Kidney (tissue), 14 donors: ENCODE results near the gene PKD2L1. TPM values are rescaled to one million over a fixed set of nuclear protein-coding genes. Genes with fewer than 3 reads are reported as not detected.
"Not testable (repeated sequence)": the region's sequence is repeated elsewhere in the genome, so short reads cannot be mapped to it uniquely, and the experiment has no call there.

ENCODE experiments used
- DNase-seq, 5 donors: peaks; one replicate each; pipeline ENCODE4 v3.0.0-alpha.2; 2013 to 2020
- FAIRE-seq: peaks from 2 replicates; lab custom pipeline; 2012; peaks lifted over from hg19 to GRCh38; lab: Jason Lieb, UNC
- H3K27ac ChIP-seq, 2 donors: one replicate each; pipeline ENCODE4 v1.7.0; 2013; ENCODE audit warnings: low read depth in 2 of 2, low read length in 2 of 2, inconsistent platforms in 1 of 2
- H3K27me3 ChIP-seq: one replicate; pipeline ENCODE4 v1.7.1; 2013; ENCODE audit warnings: low read length, inconsistent platforms; ENCODE audit not compliant: control insufficient read depth, insufficient read depth
- H3K36me3 ChIP-seq, 3 donors: one replicate each; pipeline versions ENCODE4 v1.7.0 to v1.7.1; 2013; ENCODE audit warnings: low read length in 3 of 3, control low read depth in 1 of 3, inconsistent platforms in 1 of 3; ENCODE audit not compliant: insufficient read depth in 3 of 3, control insufficient read depth in 2 of 3
- H3K4me1 ChIP-seq, 3 donors: one replicate each; pipeline versions ENCODE4 v1.7.0 to v1.7.1; 2013; ENCODE audit warnings: low read length in 3 of 3, inconsistent platforms in 1 of 3, low read depth in 1 of 3; ENCODE audit not compliant: control insufficient read depth in 2 of 3, insufficient read depth in 2 of 3
- H3K4me3 ChIP-seq, 3 donors: one replicate each; pipeline versions ENCODE4 v1.7.0 to v1.8.1; 2013; ENCODE audit warnings: low read length in 3 of 3, control low read depth in 1 of 3, inconsistent platforms in 1 of 3
- H3K9ac ChIP-seq, 3 donors: one replicate each; pipeline versions ENCODE4 v1.7.0 to v1.7.1; 2013; ENCODE audit warnings: low read length in 3 of 3, control low read depth in 1 of 3, inconsistent platforms in 1 of 3
- H3K9me3 ChIP-seq, 3 donors: one replicate each; pipeline versions ENCODE4 v1.7.0 to v1.7.1; 2013; ENCODE audit warnings: low read length in 3 of 3, control low read depth in 1 of 3, inconsistent platforms in 1 of 3; ENCODE audit not compliant: control insufficient read depth in 2 of 3, insufficient read depth in 1 of 3
- intact Hi-C: fragments of 100-400 bp; cut with DNase I; formaldehyde crosslinking; loops from one replicate; pipeline ENCODE4 v1.11.1; 2022
- polyA plus RNA-seq: library from polyadenylated mRNA; stranded (reverse); fragments of 350-450 nt; fragmentation: Illumina TruSeq; extraction: RNeasy Lipid Tissue Mini Kit (QIAGEN cat#74804); gene quantifications from one replicate; pipeline ENCODE4 v1.2.3, GENCODE V29; 2014; ENCODE audit warnings: low read depth, low replicate concordance; ENCODE audit not compliant: insufficient read depth
- total RNA-seq: library from RNA; stranded (reverse); fragmentation: NEBNext Ultra II Directional; extraction: Animal tissue kit (Norgen Biotek cat#: 25700); gene quantifications from one replicate; pipeline ENCODE4 v1.2.1, GENCODE V29; 2021
- TF ChIP-seq, protein P1 (sequence below): IDR thresholded peaks from 3 replicates; pipeline ENCODE4 v1.5.1; 2012; ENCODE audit warnings: mild to moderate bottlenecking, moderate library complexity, borderline replicate concordance; ENCODE audit not compliant: insufficient read depth; ENCODE audit errors: extremely low read depth
- donor health status: control.
- donor health status: control.
- donor health status: control.
- donor health status: control.
- donor health status: control.
- donor health status: DM: yes; HTN: yes; CAD: no.
- donor health status: Normal renal cell carcinoma (clear cell type).

The PKD2L1 gene
- total and polyA plus RNA-seq, 2 donors from 2014 or later = 0.17 TPM; not detected in 1

DNA sequence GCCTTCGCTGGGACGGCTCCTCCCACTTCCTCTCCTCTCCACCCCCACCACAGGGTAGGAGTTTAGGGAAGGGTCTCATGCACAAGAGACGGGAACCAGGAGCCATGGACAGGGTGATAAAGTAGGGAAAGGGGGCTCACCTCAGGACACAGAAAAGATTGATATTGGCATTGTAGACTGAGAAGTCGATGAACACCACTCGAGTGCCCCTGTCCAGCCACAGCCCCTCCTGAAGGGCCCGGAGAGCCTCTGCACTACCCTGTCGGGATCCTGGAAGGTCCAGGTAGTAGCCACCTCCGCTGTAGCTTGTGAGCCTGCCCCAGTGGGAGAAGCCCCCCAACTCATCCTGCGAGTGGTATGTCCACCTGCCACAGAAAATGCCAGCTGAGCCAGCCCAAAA lies 32.8 kb downstream of the PKD2L1 start:
- no peaks in the 10 kb centered on the region for H3K27me3 ChIP-seq
- no peak for FAIRE-seq
- H3K27ac ChIP-seq = no peak overlapping the region

DNA sequence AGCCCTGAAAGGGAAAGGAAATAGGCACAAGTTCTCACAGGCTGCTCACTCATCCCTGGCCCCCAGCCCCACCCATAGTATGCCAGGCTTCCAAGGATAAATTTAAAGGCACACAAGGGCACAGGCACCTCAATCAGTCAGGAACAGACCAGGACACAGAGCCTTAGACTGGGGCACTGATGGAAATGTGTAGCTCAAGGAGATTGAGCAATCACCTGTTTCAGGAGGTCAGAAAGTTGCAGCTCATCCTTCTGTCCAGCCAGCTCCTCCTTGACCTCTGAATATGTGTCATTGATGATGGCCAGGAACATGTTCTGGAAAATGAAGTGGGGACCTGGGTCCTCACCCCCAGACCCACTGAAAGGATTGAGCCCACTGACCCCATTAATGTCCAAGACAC lies 37.0 kb downstream of the PKD2L1 start:
- intact Hi-C loops = no loop called here
- no peak for FAIRE-seq
- no peak for DNase-seq

More for the DNA sequence above, 32.8 kb downstream of the PKD2L1 start:
- H3K9me3 ChIP-seq = no peaks in the 10 kb centered on the region
- no peak overlapping the region for H3K4me3 ChIP-seq
- TF ChIP-seq, protein P1, sequence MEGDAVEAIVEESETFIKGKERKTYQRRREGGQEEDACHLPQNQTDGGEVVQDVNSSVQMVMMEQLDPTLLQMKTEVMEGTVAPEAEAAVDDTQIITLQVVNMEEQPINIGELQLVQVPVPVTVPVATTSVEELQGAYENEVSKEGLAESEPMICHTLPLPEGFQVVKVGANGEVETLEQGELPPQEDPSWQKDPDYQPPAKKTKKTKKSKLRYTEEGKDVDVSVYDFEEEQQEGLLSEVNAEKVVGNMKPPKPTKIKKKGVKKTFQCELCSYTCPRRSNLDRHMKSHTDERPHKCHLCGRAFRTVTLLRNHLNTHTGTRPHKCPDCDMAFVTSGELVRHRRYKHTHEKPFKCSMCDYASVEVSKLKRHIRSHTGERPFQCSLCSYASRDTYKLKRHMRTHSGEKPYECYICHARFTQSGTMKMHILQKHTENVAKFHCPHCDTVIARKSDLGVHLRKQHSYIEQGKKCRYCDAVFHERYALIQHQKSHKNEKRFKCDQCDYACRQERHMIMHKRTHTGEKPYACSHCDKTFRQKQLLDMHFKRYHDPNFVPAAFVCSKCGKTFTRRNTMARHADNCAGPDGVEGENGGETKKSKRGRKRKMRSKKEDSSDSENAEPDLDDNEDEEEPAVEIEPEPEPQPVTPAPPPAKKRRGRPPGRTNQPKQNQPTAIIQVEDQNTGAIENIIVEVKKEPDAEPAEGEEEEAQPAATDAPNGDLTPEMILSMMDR = no peak
- no peaks in the 10 kb centered on the region for H3K4me1 ChIP-seq
- H3K36me3 ChIP-seq = no peaks in the 10 kb centered on the region
- DNase-seq = no peak
- intact Hi-C loops = no loop called here
- H3K9ac ChIP-seq = no peak overlapping the region

DNA sequence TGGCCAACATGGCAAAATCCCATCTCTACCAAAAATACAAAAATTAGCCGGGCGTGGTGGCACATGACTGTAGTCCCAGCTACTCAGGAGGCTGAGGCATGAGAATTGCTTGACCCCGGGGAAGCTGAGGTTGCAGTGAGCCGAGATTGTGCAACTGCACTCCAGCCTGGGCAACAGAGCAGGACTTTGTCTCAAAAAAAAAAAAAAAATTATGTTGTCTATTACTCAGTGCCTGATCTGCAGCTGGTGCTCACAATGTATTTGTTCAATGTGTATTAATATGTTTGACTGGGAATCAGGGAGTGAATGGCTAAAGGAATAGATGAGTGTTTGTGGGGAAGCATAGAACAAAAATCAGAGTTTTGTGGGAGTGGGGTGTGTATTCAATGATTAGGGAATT lies 37.7 kb downstream of the PKD2L1 start:
- H3K27me3 ChIP-seq, H3K9me3 ChIP-seq, DNase-seq, H3K4me1 ChIP-seq, H3K9ac ChIP-seq, H3K36me3 ChIP-seq, intact Hi-C loops, FAIRE-seq, H3K4me3 ChIP-seq, H3K27ac ChIP-seq: not testable (repeated sequence)

More for the DNA sequence above, 37.0 kb downstream of the PKD2L1 start:
- Histone ChIP-seq H3K27ac (no peak overlapping the region), H3K4me1 (no peaks in the 10 kb centered on the region), H3K4me3 (no peak overlapping the region), H3K27me3 (no peaks in the 10 kb centered on the region), H3K9me3 (no peaks in the 10 kb centered on the region), H3K36me3 (no peaks in the 10 kb centered on the region), H3K9ac (no peak overlapping the region)
- TF ChIP-seq, protein P1 = no peak

DNA sequence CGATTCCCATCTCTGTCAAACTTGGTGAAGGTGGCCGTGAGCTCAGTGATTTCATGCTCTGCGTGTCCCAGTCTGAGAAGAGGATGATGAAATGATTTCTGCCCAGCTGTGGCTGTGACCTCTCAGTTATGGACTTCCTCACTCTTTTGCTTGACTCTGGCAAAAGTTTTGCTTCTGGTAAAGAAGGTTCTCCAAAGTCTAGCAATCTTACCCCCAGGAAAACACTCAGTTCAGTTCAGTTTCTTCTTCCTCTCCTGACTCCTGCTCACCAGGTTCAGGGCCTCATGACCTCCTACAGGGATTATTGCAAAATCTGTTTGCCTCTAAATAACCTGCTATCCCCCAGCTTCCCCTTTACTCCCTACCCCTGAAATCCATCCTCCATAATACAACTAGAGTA lies 38.7 kb downstream of the PKD2L1 start:
- Histone ChIP-seq H3K4me1 (peaks cover 0 to 6% (median 5%) of the 10 kb centered on the region in 3 donors), H3K9me3 (no peaks in the 10 kb centered on the region), H3K9ac (no peak overlapping the region), H3K36me3 (no peaks in the 10 kb centered on the region), H3K27me3 (no peaks in the 10 kb centered on the region), H3K27ac (no peak overlapping the region), H3K4me3 (no peak overlapping the region)
- no peak for DNase-seq
- intact Hi-C loops = no loop called here
- no peak for FAIRE-seq
- TF ChIP-seq, protein P1 = no peak
